ENCODE measurements around the gene PRPF4.
A peak's percentile ranks its signal among the peaks of the same experiment; 100 is the strongest.
"Not testable (repeated sequence)": the region's sequence is repeated elsewhere in the genome, so short reads cannot be mapped to it uniquely, and the experiment has no call there.

PRPF4 gene

DNA sequence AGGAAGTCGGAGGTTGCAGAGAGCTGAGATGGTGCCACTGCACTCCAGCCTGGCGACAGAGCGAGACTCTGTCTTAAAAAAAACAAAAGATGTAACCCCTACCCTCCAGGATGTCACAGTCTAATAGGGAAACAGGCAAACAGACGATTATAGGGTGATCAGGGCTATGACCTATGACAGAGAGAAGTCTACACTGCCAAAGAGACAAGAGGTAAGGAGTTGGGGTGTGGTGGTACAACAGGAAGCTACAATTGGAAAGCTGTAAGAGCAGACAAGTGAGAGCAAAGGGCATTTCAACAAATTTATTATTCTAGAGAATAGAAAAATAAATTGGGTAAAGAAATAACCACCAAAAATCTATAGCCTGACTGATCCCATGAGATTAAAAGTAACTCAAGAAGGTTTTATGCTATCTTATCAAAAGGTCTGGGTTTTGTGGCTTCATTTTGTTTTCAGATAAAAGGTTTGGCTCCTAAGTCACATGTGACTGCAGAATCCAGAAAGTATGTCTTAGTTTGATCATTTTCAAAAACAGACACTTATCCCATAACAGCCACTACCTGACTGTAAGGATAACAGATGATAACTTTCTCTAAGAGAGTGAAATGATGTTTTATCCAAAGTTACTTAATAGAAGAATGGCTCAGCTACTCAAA lies 7.4 kb upstream of the PRPF4 start:
- no peak for DNase-seq (ENCODE audit: low spot score)

DNA sequence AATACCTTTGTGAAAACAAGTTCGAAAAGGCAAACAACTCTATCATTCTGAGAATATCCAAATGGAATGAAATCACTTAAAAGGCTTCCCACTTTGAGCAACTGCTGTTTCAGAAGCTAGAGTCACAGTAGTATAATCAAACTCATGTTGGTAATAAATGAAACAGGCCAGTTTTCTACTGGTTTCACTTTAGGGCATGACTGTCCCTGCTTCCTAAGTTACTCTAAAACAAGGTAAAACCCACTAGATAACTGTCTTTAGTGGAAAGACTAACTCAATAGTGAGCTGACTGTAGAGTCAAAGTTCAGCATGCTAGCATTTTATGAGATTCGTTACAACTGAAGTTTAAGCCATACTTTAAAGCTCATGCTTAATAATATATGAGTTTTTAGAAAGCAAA lies 6.1 kb upstream of the PRPF4 start:
- DNase-seq (ENCODE audit: low spot score), result no peak

DNA sequence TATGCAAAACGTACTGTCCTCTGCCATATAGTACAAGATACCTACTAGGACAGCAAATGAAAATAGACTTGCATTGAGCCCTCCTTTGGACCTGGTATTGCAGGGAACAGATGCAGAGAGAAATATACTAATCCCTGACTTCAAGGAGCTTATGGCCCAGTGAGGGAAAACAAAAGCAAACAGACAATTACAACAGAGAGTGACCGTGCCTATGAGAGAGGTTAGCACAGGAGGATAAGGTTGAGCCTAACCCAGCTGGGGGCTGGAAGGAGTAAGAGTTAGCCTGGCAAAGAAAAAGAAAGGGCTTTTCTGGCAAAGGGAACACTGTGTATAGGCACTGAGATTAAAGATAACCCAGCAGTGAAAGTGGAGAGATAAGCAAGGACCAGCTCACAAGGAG lies 5.6 kb upstream of the PRPF4 start:
- no peak for DNase-seq (ENCODE audit: low spot score)

DNA sequence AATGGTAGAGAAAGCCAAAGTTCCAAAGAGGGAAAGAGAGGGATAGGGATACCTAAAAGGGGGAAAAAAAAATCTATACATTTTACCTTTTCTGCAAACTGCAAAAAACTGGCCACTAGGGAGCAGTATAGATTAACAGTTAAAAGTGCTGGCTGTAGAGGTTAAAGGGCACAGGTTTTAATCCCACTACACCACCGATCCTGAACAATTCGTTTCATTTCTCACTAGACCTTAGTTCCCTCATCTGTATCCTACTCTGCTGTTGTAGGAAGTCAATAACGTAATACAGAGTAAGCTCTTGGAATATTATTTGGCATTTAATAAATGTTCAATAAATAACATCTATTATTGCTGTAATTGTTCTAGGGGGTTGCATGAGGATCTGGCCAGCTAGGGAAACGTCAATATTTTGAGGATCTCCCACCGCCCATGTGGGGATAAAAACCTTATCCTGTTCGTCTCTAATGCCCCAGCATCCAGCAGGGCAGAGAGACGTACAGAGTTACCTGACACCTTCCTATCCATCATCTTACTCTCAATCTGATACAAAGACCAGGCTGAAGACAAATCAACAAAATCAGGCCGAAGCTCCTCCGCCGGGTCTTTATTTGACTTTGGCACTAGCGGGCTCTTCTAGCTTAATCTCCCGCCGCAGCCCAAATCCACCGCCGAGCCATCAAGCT lies 843 bp upstream of the PRPF4 start:
- peak; percentile 79 for DNase-seq (ENCODE audit: low spot score)

DNA sequence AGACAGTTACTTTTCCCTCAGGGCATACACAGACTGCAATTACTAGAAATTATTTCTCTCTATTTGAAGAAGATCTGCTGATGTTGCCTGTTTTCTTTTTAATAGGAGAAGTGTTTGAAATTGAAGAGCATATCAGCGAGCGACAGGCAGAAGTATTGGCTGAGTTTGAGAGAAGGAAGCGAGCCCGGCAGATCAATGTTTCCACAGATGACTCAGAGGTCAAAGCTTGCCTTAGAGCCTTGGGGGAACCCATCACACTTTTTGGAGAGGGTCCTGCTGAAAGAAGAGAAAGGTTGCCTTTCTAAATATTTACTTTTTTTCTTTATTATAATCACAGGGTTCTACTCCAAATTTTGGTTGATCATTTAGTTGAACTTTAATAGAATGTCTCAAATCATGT lies 3.4 kb downstream of the PRPF4 start:
- no peak for DNase-seq (ENCODE audit: low spot score)

DNA sequence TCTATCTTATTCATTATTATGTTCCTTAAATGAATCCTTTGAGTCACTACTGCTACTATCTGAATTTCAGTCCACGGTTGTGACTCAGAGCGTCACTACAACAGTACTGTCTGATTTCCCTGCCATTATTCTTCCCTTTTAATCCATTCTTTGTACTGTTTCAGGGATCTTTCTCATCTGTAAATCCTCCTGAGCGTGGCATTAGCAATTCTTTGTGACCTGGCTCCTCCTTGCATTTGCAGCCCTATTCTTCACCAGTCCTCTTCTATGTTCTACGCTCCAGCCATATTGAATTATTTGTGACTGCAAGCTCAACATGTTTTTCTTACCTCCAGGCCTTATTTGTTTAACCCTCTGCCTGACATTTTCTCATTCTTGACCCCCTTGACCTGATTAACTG lies 5.9 kb downstream of the PRPF4 start:
- DNase-seq (ENCODE audit: low spot score), result no peak

DNA sequence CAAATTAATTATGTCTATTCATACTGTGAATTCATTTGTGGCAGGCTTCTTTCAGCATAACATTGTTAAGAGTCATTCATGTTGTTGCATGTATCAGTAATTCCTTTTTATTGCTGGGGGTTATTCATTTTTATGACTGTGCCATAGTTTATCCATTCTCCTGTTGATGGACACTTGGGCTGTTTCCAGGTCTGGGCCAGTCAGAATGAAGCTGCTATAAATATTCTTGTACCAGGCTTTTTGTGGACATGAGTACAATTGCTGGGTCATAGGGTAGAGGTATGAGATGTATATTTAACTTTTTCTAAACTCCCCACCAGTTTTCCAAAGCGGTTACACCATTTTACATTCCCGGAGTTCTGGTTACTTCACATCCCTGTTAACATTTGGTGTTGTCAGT lies 13.6 kb downstream of the PRPF4 start:
- no peak for DNase-seq (ENCODE audit: low spot score)

DNA sequence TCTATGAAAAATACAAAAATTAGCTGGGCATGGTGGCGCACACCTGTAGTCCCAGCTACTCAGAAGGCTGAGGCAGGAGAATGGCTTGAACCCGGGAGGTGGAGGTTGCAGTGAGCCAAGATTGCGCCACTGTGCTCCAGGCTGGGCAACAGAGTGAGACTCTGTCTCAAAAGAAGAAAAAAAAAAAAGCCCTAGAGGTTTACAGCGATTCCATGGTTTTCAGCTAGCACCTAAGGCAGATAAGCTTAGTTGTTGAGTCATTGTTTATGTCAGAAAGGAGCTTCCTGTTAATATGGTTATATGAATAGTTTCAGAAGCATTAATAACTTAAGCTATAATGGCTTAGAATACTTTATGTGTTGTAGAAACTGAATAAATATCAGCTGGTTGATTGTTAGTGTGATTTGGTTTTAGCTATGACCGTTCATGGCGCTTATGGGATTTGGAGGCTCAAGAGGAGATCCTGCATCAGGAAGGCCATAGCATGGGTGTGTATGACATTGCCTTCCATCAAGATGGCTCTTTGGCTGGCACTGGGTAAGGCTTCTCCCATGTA lies 14.7 kb downstream of the PRPF4 start:
- DNase-seq (ENCODE audit: low spot score), result no peak

DNA sequence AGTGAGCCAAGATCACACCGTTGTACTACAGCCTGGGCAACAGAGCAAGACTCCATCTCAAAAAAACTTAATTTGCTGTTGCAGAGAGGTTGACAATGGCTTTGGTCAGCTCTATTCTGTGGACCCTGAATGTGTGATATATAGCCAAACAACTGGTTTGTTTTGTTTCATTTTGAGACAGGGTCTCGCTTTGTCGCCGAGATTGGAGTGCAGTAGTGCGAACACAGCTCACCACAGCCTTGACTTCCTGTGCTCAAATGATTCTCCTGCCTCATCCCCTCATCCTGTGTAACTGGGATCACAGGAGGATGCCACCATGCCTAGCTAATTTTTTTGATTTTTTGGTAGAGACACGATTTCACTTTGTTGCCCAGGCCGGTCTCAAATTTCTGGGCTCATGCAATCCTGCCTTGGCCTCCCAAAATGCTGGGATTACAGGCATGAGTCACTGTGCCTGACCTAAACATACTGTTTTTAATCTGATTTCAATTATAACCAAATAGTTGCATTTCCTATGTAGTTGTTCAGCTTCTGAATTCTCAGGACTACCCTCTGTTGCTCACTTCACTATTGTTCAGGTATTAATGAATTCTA lies 17.9 kb downstream of the PRPF4 start:
- no peak for DNase-seq (ENCODE audit: low spot score)

DNA sequence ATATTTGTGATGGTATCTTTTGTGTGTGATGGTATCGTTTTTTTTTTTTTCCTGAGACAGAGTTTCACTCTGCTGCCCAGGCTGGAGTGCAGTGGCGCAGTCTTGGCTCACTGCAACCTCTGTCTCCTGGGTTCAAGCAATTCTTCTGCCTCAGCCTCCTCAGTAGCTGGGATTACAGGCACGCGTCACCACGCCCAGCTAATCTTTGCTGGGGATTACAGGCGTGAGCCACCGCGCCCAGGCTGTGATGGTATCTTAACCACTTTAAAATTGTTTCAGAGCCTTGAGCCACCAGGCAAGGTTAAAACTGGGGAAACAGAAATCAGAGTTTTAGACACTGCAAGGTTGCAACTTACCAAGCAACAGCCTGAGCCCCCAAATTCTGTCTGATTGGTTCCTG lies 20.8 kb downstream of the PRPF4 start:
- not testable (repeated sequence) for DNase-seq (ENCODE audit: low spot score)

DNA sequence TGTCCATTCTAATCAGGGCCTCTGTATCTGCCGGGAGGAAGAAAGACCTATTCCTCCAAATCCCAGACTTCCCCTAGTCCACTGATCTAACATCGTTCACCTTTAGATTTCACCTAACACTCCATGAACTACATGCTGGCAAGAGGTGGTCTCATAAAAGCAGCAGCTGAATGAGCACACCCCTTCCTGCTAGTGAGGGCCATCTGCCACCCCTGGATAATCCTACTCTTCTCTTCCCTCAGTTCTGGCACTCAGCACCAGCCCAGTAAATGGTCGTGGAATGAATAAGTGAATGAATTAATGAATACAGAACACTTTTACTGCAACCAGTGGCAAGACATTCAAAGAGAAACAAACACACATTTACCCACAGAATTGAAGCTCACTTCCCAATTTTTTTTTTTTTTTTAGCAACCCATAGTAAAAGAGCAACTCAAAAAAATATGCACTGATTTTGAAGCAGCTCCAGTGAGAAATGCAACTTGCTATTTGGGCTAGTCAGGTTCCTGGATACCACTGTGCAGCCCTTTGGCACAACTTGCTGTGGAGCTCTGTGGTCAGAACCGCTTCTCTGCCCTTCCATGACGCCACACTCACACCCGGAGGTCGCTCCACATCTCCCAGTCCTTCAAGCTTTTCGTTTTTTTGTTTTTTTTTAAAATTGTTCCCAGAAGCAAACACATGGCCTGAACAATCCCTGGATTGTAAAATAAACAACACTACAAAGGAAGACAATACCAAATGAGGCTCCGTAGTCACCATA lies 21.5 kb downstream of the PRPF4 start:
- no peak for DNase-seq (ENCODE audit: low spot score)

DNA sequence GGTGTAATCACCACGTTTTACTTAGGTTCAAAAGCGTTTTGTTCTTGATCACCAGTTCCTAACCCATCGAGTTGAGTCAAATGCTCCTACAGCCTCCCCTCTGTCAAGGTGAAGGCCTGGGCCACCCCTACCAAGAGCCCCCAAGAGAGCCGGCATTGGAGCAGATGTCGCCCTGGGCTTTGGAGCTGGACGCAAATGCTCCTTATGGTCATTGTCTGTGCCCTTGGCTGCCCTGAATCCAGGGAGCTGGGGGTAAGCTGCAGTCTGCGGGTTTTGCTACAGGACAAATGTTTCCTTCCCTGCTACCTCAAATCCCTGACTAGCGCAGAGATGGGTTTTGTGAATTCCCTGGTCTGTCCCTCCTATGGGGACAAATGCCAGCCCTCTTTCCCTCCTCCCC lies 22.9 kb downstream of the PRPF4 start:
- no peak for DNase-seq (ENCODE audit: low spot score)

DNA sequence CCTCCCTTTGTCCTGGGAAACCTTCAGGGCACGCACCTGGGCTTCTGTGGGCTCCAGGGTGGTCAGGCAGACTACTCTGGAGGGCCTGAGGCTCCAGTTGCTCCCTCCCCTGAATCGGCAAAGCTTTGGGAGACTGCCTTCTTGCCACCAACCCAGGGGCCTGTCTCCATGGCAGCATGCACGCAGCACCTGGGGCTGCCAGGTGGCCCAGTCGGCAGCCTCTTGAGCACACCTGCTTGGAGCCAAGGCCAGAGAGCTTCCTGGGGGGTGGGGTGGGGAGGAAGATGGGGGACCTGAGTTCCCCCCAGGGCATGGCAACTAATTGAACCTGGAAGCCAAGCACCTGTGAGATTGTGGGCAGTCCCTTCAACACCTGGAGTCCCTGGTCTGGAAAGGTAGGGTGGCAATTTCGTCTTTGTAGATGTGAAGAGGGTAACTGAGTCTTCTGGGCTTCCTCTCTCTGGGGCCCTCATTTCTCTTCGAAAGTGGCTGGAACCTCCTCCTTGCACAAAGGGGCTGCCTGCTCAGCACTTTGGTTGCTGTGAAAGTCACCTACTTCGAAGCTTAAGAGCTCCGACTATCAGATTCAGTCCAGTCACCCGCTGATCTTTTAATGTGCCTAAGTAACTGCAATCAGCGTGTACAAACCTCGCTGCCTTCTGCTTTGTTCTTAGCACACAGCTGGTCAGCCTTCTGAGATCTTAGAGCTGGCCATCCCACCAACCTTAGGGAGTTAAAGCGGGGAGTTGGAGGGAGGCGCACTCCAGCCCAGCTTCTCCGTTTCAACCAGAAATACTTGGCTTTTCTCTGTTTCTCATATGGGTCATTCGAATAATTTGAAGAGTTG lies 23.7 kb downstream of the PRPF4 start:
- DNase-seq (ENCODE audit: low spot score), result no peak

DNA sequence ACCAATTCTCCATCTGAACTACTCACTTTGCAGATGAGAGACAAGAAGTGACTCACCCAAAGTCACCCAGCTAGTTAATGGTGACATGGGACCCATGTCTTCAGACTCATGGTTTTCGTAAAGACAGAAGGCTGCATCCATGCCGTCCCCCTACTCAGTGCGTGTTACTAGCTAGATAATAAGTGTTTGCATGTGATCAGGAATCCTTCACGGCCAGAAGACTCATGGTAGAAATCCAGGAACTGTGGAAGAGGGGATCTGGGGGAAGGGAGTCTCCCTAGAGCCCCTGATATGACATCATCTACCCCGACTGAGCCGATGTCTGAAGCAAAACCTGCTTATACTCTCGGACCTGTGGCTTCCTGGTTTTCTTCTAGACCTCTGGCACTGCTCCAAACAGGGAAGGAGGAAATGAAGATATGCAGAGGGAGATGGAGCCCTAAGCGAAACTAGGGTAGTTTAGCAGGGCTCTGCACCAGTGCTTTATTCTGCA lies 24.4 kb downstream of the PRPF4 start:
- DNase-seq (ENCODE audit: low spot score), result no peak

DNA sequence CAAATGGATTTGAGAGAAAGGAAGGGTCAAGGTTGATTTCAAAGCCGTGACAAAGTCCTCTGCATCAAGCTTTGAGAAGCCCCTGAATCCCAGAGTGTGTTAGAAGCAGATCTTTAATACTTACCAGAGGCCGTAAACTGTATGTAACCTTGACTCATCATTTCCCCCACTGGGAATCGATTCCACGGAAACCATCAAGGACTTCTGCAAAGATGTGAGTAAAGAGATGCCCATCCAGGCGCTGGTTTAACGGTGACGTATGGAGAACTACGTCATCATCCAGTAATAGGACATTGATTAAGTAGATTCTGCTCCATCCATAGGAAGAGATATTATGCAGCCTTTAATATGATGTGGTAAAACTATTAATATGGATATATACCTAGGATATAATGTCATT lies 26.1 kb downstream of the PRPF4 start:
- no peak for DNase-seq (ENCODE audit: low spot score)

DNA sequence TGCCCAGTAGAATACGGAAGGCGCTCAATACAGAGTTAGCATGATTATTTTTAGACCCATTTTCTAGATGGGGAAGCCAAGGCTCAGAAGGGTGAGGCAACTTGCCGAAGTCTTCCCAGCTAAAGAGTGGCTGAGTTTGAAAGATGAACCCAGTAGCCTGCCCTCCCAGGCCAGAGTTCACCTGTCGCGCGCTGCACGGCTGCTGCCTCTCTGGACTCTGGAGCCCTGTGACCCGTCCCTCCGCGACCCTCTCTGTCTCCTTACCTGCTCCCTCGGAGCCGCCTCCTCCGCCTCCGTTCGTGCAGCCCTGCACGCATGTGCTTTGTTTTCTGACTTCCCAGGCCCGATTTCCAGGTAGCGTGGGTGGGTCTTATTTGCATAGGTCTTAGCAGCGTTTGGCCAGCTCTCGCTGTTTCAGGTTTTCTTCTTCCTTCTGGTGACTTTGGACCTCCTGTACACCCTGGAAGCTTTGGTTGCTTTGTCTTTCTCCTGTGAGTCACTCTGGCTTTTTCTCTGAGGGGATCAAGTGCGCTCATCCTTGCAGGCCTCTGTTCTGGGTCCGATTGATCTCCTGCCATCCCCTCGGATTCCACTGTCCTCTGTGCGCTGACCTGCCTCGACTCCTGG lies 27.4 kb downstream of the PRPF4 start, which contains the start of gene RNF183:
RNF183 (minus strand) TSS at position 585 of the 627 bp plus-strand sequence. CDS start 5,192 bp downstream, outside the sequence.
- DNase-seq (ENCODE audit: low spot score), result no peak

DNA sequence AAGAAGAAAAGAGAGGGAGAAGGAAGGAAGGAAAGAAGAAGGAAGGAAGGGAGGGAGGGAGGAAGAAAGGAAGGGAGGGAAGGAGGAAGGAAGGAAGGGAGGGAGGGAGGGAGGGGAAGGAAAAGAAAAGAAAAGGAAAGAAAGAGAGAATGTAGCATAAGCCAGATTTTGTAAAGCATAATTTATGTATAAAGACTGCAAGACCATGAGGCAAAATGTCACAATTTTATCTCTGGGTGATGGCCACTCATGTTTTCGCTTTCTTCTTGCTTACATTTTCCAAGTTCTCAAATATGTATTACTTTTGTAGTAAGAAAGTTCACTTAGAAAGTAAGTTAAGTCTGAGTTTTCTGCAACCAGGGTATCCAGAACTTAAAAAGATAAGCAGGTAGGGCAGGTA lies 31.1 kb downstream of the PRPF4 start:
- DNase-seq (ENCODE audit: low spot score), result no peak

DNA sequence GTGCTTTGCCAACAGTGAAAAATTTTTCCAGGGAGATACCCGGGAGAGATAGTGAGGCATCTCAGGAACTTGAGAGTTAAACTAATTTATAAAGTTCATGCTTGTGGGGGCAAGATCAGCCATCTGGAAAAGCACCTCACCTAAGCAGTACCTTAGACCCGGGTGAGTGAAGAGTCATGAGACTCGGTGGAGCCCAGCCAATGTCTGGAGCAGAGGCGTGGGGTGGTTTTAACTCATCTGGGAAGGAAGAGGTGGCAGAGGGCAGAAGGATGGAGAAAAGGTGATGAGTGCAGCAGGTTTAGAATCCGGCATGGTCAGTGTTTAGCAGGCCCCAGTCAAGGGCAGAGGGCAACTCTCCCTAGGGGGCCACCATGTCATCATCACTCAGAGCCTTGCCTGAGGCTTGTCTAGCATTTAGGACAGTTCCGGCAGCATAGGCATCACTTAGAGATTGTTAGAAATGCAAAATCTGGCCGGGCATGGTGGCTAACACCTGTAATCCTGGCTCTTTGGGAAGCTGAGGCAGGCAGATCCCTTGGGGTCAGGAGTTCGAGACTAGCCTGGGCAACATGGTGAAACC lies 32.0 kb downstream of the PRPF4 start:
- DNase-seq (ENCODE audit: low spot score), result no peak

DNA sequence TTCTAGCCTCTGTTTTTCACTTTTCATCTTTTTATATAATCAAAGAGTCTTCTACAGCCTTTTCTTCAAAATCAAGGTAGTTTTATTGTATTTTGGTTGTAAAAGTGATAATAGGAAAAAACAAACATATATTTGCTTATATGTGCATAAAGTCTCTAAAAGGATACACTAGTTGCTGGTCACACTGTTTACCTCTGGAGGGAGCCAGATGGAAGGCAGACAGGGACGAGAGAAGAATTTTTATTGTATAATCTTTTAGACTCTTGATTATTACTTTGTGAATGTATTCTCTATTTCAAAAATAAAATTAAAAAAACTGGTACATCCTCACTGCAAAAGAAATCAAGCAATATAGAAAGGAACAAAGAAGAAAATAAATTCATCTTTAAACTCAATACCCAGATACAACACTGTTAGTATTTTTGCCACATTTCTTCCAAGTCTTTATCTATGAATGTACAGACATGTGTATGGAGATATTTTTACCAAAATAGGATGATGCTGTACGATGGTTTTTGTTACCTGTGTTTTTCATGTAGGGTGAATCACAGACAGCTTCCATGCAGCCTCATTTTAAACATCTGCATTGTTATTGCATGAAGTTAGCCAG lies 33.9 kb downstream of the PRPF4 start:
- DNase-seq (ENCODE audit: low spot score), result peak; percentile 53

DNA sequence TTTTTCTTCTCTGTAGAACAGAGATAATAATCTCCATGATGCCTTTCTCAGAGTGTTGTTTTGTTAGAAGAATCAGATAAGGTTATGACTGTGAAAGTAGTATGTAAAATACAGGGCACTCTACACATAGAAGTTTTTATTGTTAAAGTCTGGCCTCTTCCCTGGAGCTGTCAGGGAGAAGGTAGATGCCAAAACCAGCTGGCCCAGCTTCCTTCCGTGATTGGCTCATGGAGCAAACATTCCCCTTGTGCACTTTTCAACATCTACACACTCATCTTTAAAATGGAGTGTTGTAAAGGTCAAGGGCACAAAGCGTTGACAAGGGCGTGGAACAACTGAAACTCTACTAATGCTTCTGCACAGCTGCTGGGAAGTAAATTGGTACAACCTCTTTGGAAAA lies 35.1 kb downstream of the PRPF4 start:
- peak; percentile 6 for DNase-seq (ENCODE audit: low spot score)

Measured in COLO829 (cell line).